GM18526 (cell line): Measurements from ENCODE around the gene OSBPL10.

Experiments
- POLR2A ChIP-seq: IDR thresholded peaks from 3 replicates; pipeline ENCODE4 v1.6.1; 2011; ENCODE audit not compliant: insufficient read length; ENCODE audit errors: extremely low read depth

The OSBPL10 gene

GRCh38 chr3:31622636-31623288 is 358.3 kb downstream of the OSBPL10 start:
- no peak for TF ChIP-seq POLR2A

GRCh38 chr3:31621314-31621713 is 359.7 kb downstream of the OSBPL10 start:
- no peak for TF ChIP-seq POLR2A

GRCh38 chr3:31620656-31621055 is 360.4 kb downstream of the OSBPL10 start:
- no peak for TF ChIP-seq POLR2A

- no peak for TF ChIP-seq POLR2A
Measured at GRCh38 chr3:31616711-31617110, 364.4 kb downstream of the OSBPL10 start.

- no peak for TF ChIP-seq POLR2A
Measured at GRCh38 chr3:31615071-31615875, 365.8 kb downstream of the OSBPL10 start.

GRCh38 chr3:31614162-31614921 is 366.7 kb downstream of the OSBPL10 start:
- TF ChIP-seq POLR2A, result no peak

GRCh38 chr3:31613654-31614053 is 367.4 kb downstream of the OSBPL10 start:
- no peak for TF ChIP-seq POLR2A

- TF ChIP-seq POLR2A, result no peak
Measured at GRCh38 chr3:31613177-31613576, 367.9 kb downstream of the OSBPL10 start.
